Heart right ventricle (tissue), 16 donors: Measurements from ENCODE around the gene GPR157. TPM values are rescaled to one million over a fixed set of nuclear protein-coding genes. Genes with fewer than 3 reads are reported as not detected.
"Not testable (repeated sequence)": the region's sequence is repeated elsewhere in the genome, so short reads cannot be mapped to it uniquely, and the experiment has no call there.

ENCODE experiments used
- ATAC-seq, 8 donors: fragments of 200-7000 bp; cut with Tn5 transposase; one replicate each; pipeline ENCODE4 v1.9.1; 2020; ENCODE audit warnings: mild to moderate bottlenecking in 8 of 8, moderate library complexity in 8 of 8, moderate number of reproducible peaks in 1 of 8
- DNase-seq, 2 donors: peaks; one replicate each; pipeline ENCODE4 v3.0.0-alpha.2; 2020
- H3K27ac ChIP-seq, 10 donors: fragments of 200-600 bp; sonication (generic) in 2 of 10; one replicate each; pipeline versions ENCODE4 v1.5.0 to v1.8.0; 2020 to 2022; ENCODE audit warnings: mild to moderate bottlenecking in 3 of 10
- H3K27me3 ChIP-seq, 7 donors: fragments of 200-600 bp; one replicate each; pipeline ENCODE4 v1.8.0; 2021 to 2022; ENCODE audit warnings: mild to moderate bottlenecking in 2 of 7
- H3K36me3 ChIP-seq, 9 donors: fragments of 200-600 bp; sonication (generic) in 1 of 9; one replicate each; pipeline versions ENCODE4 v1.5.0 to v1.8.0; 2020 to 2022; ENCODE audit warnings: mild to moderate bottlenecking in 2 of 9
- H3K4me1 ChIP-seq, 9 donors: fragments of 200-600 bp; sonication (generic) in 1 of 9; one replicate each; pipeline versions ENCODE4 v1.5.0 to v1.8.0; 2020 to 2022; ENCODE audit warnings: mild to moderate bottlenecking in 4 of 9
- H3K4me3 ChIP-seq, 10 donors: fragments of 200-600 bp; sonication (generic) in 2 of 10; one replicate each; pipeline versions ENCODE4 v1.5.0 to v1.8.0; 2020 to 2022; ENCODE audit warnings: mild to moderate bottlenecking in 7 of 10, moderate library complexity in 2 of 10
- H3K9me3 ChIP-seq, 11 donors: fragments of 200-600 bp in 10 of 11; sonication (generic) in 2 of 11; one replicate each; pipeline versions ENCODE4 v1.5.0 to v1.8.0; 2013 to 2022; ENCODE audit warnings: mild to moderate bottlenecking in 2 of 11, control low read depth in 1 of 11, moderate library complexity in 1 of 11
- CTCF ChIP-seq, 9 donors: fragments of 200-600 bp; sonication (generic) in 2 of 9; IDR thresholded peaks; one replicate each; pipeline versions ENCODE4 v1.5.0 to v1.8.0; 2021 to 2022; ENCODE audit warnings: antibody characterized with exemption in 9 of 9, mild to moderate bottlenecking in 5 of 9, moderate library complexity in 1 of 9
- WGBS, 2 donors: extraction: QIAGEN DNeasy Blood & Tissue Kit; methylation state at CpG; one replicate each; pipeline ENCODE4 v1.1.7; 2013; ENCODE audit warnings: inconsistent platforms in 1 of 2; 5-methylcytosine and 5-hydroxymethylcytosine counted together
- intact Hi-C, 10 donors: fragments of 100-400 bp; cut with DNase I; formaldehyde crosslinking; loops; one replicate each; pipeline versions ENCODE4 v1.11.1 to v1.14.2; 2022
- polyA plus RNA-seq, 2 donors: library from polyadenylated mRNA; stranded (reverse); fragments of 200-250 nt; gene quantifications; one replicate each; pipeline ENCODE4 v1.2.3, GENCODE V29; 2013
- total RNA-seq, 10 donors: library from RNA; stranded (reverse); fragmentation: NEBNext Ultra II Directional in 3 of 10; extraction: Animal tissue kit (Norgen Biotek cat#: 25700) in 3 of 10; gene quantifications; one replicate each; pipeline versions ENCODE4 v1.2.1 to v1.2.4, GENCODE V29; 2021 to 2023
- donor health status: Arrhythmogenic right ventricular cardiomyopathy.
- donor health status: ischemic (EF 13 %, LVEDD 7.1; RV severe dilation, severe dysfunction).
- donor health status: healthy with polysubstance abuse.
- donor health status: DM: no; HTN: yes; CAD: no.
- donor health status: DM: no; HTN: no; CAD: no.
- donor health status: ischemic (EF 25% LVEDD 6.9; RV normal size, moderate dysfunction).
- donor health status: ischemic (EF 25% LVEDD 5.7; RV mildly dilated, moderate dysfunction).
- donor health status: healthy.
- donor health status: DM: yes; HTN: yes; CAD: no.
- donor health status: Ischemic cardiomyopathy.
- donor health status: ischemic (EF 35%, LVEDD 5.7; RV mildly dilated, moderate dysfunction).
- donor health status: nonischemic (EF 11% LVEDD 7.7; RV severe dilation, severe dysfunction).
- donor health status: DM: yes; HTN: yes; CAD: no.
- donor health status: PGD.
- donor health status: ischemic (EF 29% LVEDD 5.4; RV normal size, mild dysfunction).
- donor health status: nonischemic (EF 23%, LVEDD 6.1; RV moderate dilation, normal function).

The GPR157 gene
- total and polyA plus RNA-seq, 12 donors: 5.1 to 69.1 (median 36.2) TPM

DNA sequence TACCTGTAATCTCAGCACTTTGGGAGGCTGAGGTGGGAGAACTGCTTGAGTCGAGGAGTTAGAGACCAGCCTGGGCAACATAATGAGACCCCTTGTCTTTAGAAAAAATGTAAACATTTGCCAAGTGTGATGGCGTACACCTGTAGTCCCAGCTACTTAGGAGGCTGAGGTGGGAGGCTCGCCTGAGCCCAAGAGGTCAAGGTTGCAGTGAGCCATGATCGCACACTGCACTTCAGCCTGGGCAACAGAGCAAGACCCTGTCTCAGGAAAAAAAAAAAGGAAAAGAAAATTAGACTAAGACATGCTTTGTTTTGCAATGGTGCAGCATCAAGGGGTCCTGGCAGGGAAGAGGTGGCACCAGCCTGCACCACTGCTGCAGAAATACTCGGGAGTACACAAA is 16.8 kb upstream of the GPR157 start:
- no peak for TF ChIP-seq CTCF (IDR thresholded peaks at IDR 0.05)
- no peak overlapping the region for H3K27ac ChIP-seq
- WGBS, 2 donors: 88 to 92% methylated on average over 5 of the region's 5 CpGs
- peaks cover 0 to 6% (median 0%) of the 10 kb centered on the region in 9 donors for H3K36me3 ChIP-seq
- H3K4me1 ChIP-seq: peaks cover 10 to 37% (median 21%) of the 10 kb centered on the region in 9 donors
- H3K27me3 ChIP-seq: no peaks in the 10 kb centered on the region
- no peak for ATAC-seq
- no peaks in the 10 kb centered on the region for H3K9me3 ChIP-seq
- intact Hi-C loops: no loop called here
- no peak for DNase-seq
- H3K4me3 ChIP-seq: no peak overlapping the region

- intact Hi-C loops: no loop called here
- H3K4me1 ChIP-seq: peaks cover 8 to 31% (median 17%) of the 10 kb centered on the region in 9 donors
- ATAC-seq (no peak), DNase-seq (no peak)
- H3K9me3 ChIP-seq: no peaks in the 10 kb centered on the region
- TF ChIP-seq CTCF (IDR thresholded peaks at IDR 0.05): no peak
- no peak overlapping the region for H3K27ac ChIP-seq
- 85 to 87% methylated on average over 17 of the region's 17 CpGs for whole genome bisulfite sequencing, 2 donors
- H3K36me3 ChIP-seq: no peaks in the 10 kb centered on the region
- no peaks in the 10 kb centered on the region for H3K27me3 ChIP-seq
- no peak overlapping the region for H3K4me3 ChIP-seq
Observed at GRCh38 chr1:9145021-9145668, 16.2 kb upstream of the GPR157 start.

DNA sequence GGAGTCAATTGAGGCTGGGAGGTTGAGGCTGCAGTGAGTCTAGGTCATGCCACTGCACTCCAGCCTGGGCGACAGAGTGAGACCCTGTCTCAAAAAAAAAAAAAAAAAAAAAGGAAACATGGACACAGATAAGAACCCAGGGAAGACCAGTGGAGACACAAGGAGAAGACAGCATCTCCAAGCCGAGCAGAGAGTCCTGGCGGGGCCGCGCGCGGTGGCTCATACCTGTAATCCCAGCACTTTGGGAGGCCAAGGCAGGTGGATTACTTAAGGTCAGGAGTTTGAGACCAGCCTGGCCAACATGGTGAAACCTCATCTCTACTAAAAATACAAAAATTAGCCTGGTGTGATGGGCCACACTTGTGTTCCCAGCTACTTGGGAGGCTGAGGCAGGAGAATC is 15.6 kb upstream of the GPR157 start:
- 91 to 95% methylated on average over 7 of the region's 7 CpGs for WGBS, 2 donors

GRCh38 chr1:9143250-9143649 is 14.3 kb upstream of the GPR157 start:
- DNase-seq (no peak), ATAC-seq (peak in 4 of 8 donors; percentile 11 to 47 (median 24))
- Histone ChIP-seq H3K36me3 (no peaks in the 10 kb centered on the region), H3K27me3 (no peaks in the 10 kb centered on the region), H3K4me1 (peaks cover 0 to 21% (median 0%) of the 10 kb centered on the region in 9 donors), H3K27ac (peak overlapping the region in 1 of 10 donors; percentile 66), H3K9me3 (no peaks in the 10 kb centered on the region), H3K4me3 (no peak overlapping the region)
- intact Hi-C loops: loop anchor here in 5 of 10 donors (2.0 to 5.0 kb wide), 2 partner anchors 54 kb away; no protein-coding TSS in a partner anchor
- 79 to 80% methylated on average over 7 of the region's 7 CpGs for WGBS, 2 donors
- TF ChIP-seq CTCF (IDR thresholded peaks at IDR 0.05): no peak

More for the DNA sequence above, 15.6 kb upstream of the GPR157 start:
- H3K9me3 ChIP-seq, H3K4me3 ChIP-seq, H3K27me3 ChIP-seq, H3K36me3 ChIP-seq, DNase-seq, H3K27ac ChIP-seq, ATAC-seq: not testable (repeated sequence)
- intact Hi-C loops: loop anchor here in 2 of 10 donors (5.0 kb wide), 1 partner anchor 53 kb away; no protein-coding TSS in a partner anchor
- peaks cover 4 to 25% (median 10%) of the 10 kb centered on the region in 9 donors for H3K4me1 ChIP-seq

GRCh38 chr1:9139930-9140329 is 11.0 kb upstream of the GPR157 start:
- no peaks in the 10 kb centered on the region for H3K9me3 ChIP-seq
- TF ChIP-seq CTCF (IDR thresholded peaks at IDR 0.05): no peak
- no peak overlapping the region for H3K27ac ChIP-seq
- no peaks in the 10 kb centered on the region for H3K36me3 ChIP-seq
- intact Hi-C loops: loop anchor here in 2 of 10 donors (5.0 kb wide), 1 partner anchor 57 kb away; no protein-coding TSS in a partner anchor
- ATAC-seq: no peak
- H3K4me3 ChIP-seq: no peak overlapping the region
- 90 to 91% methylated on average over 2 of the region's 2 CpGs for WGBS, 2 donors
- H3K27me3 ChIP-seq: no peaks in the 10 kb centered on the region
- DNase-seq: no peak
- H3K4me1 ChIP-seq: peaks cover 0 to 24% (median 0%) of the 10 kb centered on the region in 9 donors
